ENCODE data around the gene PCDH12. TPM values are rescaled to one million over a fixed set of nuclear protein-coding genes. Genes with fewer than 3 reads are reported as not detected.

PCDH12 gene
- polyA plus RNA-seq, 1 donor: 14.0 TPM

GRCh38 chr5:141909212-141909611, 48.8 kb downstream of the PCDH12 start:
- DNase-seq (ENCODE audit: low read depth): no peak

GRCh38 chr5:141908796-141909195, 49.2 kb downstream of the PCDH12 start:
- DNase-seq (ENCODE audit: low read depth): no peak

GRCh38 chr5:141906972-141907371, 51.0 kb downstream of the PCDH12 start:
- no peak for DNase-seq (ENCODE audit: low read depth)

GRCh38 chr5:141906517-141906916, 51.5 kb downstream of the PCDH12 start:
- no peak for DNase-seq (ENCODE audit: low read depth)

GRCh38 chr5:141904551-141904950, 53.5 kb downstream of the PCDH12 start:
- no peak for DNase-seq (ENCODE audit: low read depth)

DNA sequence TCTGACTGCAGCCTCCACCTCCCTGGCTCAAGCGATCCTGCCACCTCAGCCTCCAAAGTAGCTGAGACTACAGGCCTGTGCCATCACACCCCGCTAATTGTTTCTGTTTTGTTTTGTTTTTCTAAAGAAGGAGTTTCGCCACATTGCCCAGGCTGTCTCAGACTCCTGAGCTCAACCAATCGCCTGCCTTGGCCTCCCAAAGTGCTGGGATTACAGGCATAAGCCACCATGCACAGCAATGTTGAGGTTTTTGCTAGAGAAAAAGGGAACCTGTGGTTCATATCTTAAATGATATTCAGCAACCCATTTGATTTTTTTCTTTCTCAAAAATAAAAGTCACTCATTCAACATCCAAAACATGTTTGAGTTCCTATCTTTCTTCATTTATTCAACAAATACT, 54.7 kb downstream of the PCDH12 start:
- DNase-seq (ENCODE audit: low read depth): no peak

DNA sequence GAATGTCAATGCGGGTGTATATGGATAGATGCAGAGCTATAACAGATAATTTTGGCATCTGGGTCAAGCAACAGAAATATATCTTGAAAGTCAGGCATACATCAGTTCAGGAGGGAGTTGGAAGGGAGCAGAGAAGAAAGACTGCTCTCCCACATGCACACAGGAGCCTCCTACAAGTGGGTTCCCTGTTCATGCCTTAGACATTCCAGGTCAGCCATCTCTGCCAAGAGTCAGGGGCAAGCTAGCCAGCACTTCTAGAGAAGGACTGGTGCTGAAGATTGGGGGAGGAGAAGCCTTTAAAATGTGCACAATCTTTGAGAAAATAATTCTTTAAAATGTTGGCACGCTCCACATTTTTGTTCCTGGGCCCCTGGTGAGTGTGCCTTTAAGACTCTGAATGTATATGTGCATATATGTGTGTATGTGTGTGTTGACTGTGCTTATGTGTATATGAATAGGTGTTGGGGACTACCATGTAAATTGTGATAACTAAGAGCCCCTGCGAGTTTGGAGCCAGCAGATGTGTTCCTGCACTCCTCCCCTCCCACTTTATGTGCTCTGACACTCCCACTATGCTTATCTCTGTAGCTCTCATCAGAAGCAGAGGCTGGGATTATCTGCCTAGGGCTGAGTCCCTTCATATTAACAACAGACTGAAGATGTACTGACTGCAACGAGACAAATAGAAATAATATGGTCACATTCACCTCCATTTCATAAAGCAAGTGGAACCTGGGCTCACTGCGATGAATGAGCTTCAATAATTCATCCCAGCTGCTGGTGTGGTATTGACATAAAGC, 55.8 kb downstream of the PCDH12 start:
- no peak for DNase-seq (ENCODE audit: low read depth)

GRCh38 chr5:141898448-141899049, 59.5 kb downstream of the PCDH12 start:
- no peak for DNase-seq (ENCODE audit: low read depth)

DNA sequence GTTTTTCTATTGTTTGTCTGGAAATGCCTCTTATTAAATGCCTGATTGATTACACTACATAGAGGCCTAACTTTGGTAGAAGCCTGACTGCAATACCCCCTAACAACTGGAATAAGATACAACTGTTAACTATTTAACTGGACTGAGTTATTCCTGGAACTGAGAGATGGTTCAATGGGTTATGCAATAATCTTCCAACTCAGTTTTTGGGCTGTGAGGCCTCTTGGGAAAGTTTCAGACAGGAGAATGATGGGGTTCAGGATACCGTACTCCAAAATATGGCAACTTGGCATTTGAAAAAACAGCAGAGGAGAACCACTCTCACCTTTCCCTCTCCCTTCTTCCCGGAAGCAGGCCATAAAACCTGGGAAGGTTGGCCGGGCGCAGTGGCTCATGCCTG, 60.6 kb downstream of the PCDH12 start:
- no peak for DNase-seq (ENCODE audit: low read depth)

Other genes with a start within 250 kb of the PCDH12 start
- 13.6 TPM for gene PCDH1, start 79.8 kb downstream of the PCDH12 start, polyA plus RNA-seq (ENCODE audit: insufficient read length)
- gene DELE1, start 34.3 kb downstream of the PCDH12 start, polyA plus RNA-seq (ENCODE audit: insufficient read length): 97.7 TPM
- 44.8 TPM for gene RNF14, start 10.9 kb upstream of the PCDH12 start, polyA plus RNA-seq (ENCODE audit: insufficient read length)
- gene GNPDA1, start 54.8 kb upstream of the PCDH12 start, polyA plus RNA-seq (ENCODE audit: insufficient read length): 18.8 TPM
- gene NDFIP1, start 150.6 kb upstream of the PCDH12 start, polyA plus RNA-seq (ENCODE audit: insufficient read length): 54.7 TPM